H1 (cell line): ENCODE results near the gene VWA1. TPM values are rescaled to one million over a fixed set of nuclear protein-coding genes. Genes with fewer than 3 reads are reported as not detected.

Experiments used
- CTCF ChIA-PET: fragments of 300-600 bp; sonication (Branson Sonifier 250); formaldehyde crosslinking; loops from one replicate; lab custom pipeline; 2021; ENCODE audit not compliant: partially characterized antibody; lab: Charles Lee
- POLR2A ChIA-PET: fragments of 300-600 bp; sonication (Branson Sonifier 250); formaldehyde crosslinking; loops from one replicate; lab custom pipeline; 2021; ENCODE audit warnings: inconsistent platforms; ENCODE audit not compliant: partially characterized antibody; lab: Charles Lee
- DNase-seq, 2 experiments: peaks; one replicate each; pipeline versions ENCODE4 v3.0.0 to v3.0.0-alpha.2; 2010 to 2022; ENCODE audit warnings: low spot score in 2 of 2, low read depth in 1 of 2, mixed read lengths in 1 of 2
- FAIRE-seq: peaks from 2 replicates; lab custom pipeline; 2011; peaks lifted over from hg19 to GRCh38; lab: Jason Lieb, UNC
- H2AFZ ChIP-seq: 2 replicates; pipeline ENCODE4 v1.8.1; 2012; ENCODE audit warnings: low read length, inconsistent platforms
- H2AK5ac ChIP-seq: 2 replicates; pipeline ENCODE4 v1.6.1; 2013; ENCODE audit warnings: low read depth, low read length
- H2BK120ac ChIP-seq: replicated peaks from 2 replicates; pipeline ENCODE3; 2013; ENCODE audit warnings: low read depth, low read length, inconsistent platforms
- H2BK12ac ChIP-seq: 2 replicates; pipeline ENCODE4 v1.6.1; 2013; ENCODE audit warnings: low read depth, low read length
- H2BK15ac ChIP-seq: 2 replicates; pipeline ENCODE4 v1.6.1; 2013; ENCODE audit warnings: low read length
- H2BK20ac ChIP-seq: 2 replicates; pipeline ENCODE4 v1.6.1; 2013; ENCODE audit warnings: low read length
- H2BK5ac ChIP-seq: 2 replicates; pipeline ENCODE4 v1.6.1; 2013; ENCODE audit warnings: low read depth, low read length
- H3K14ac ChIP-seq: 2 replicates; pipeline ENCODE4 v1.6.1; 2013; ENCODE audit warnings: inconsistent platforms; ENCODE audit not compliant: insufficient read length
- H3K18ac ChIP-seq: 2 replicates; pipeline ENCODE4 v1.6.1; 2013; ENCODE audit warnings: low read length; ENCODE audit errors: extremely low read depth
- H3K23ac ChIP-seq: 2 replicates; pipeline ENCODE4 v1.6.1; 2013; ENCODE audit warnings: inconsistent platforms; ENCODE audit not compliant: insufficient read length
- H3K23me2 ChIP-seq: 2 replicates; pipeline ENCODE4 v1.6.1; 2013; ENCODE audit warnings: low read depth, low read length
- H3K27ac ChIP-seq: 2 replicates; pipeline ENCODE4 v1.6.1; 2011; ENCODE audit warnings: low read depth, low read length, inconsistent platforms
- H3K27me3 ChIP-seq, 4 experiments: replicated peaks in 1 of 4; 1 replicate in 1 of 4; 2 replicates in 3 of 4; pipeline versions ENCODE4 v1.6.1 to v1.8.1; 2011 to 2013; ENCODE audit warnings: low read length in 3 of 4, mild to moderate bottlenecking in 3 of 4, inconsistent platforms in 2 of 4, mixed read lengths in 2 of 4, moderate library complexity in 1 of 4; ENCODE audit not compliant: control insufficient read depth in 3 of 4, insufficient read depth in 3 of 4; ENCODE audit errors: extremely low read depth in 1 of 4
- H3K36me3 ChIP-seq, 4 experiments: 2 replicates each; pipeline versions ENCODE4 v1.6.1 to v1.8.1; 2011 to 2013; ENCODE audit warnings: mild to moderate bottlenecking in 4 of 4, low read length in 3 of 4, moderate library complexity in 2 of 4, control low read depth in 1 of 4, inconsistent platforms in 1 of 4; ENCODE audit not compliant: insufficient read depth in 4 of 4, control insufficient read depth in 2 of 4
- H3K4ac ChIP-seq: replicated peaks from 2 replicates; pipeline ENCODE3; 2013; ENCODE audit warnings: low read length, low read depth, mixed read lengths, inconsistent platforms; ENCODE audit not compliant: insufficient read length
- H3K4me1 ChIP-seq, 4 experiments: replicated peaks in 1 of 4; 1 replicate in 1 of 4; 2 replicates in 3 of 4; pipeline versions ENCODE4 v1.6.1 to v1.8.1; 2011 to 2013; ENCODE audit warnings: low read length in 3 of 4, inconsistent platforms in 2 of 4, mixed read lengths in 1 of 4; ENCODE audit not compliant: insufficient read depth in 4 of 4, control insufficient read depth in 3 of 4
- H3K4me2 ChIP-seq, 2 experiments: 2 replicates each; pipeline versions ENCODE4 v1.6.1 to v1.8.1; 2011 to 2013; ENCODE audit warnings: low read depth in 2 of 2, low read length in 2 of 2, control low read depth in 1 of 2, inconsistent platforms in 1 of 2, mild to moderate bottlenecking in 1 of 2; ENCODE audit not compliant: insufficient read depth in 1 of 2
- H3K4me3 ChIP-seq, 4 experiments: fragments of 200-600, 300-600 bp in 1 of 4; sonication (generic), shearing (Covaris generic), sonication (Bioruptor Twin) in 1 of 4; 2 replicates each; pipeline versions ENCODE4 v1.5.1 to v1.8.1; 2011 to 2016; ENCODE audit warnings: low read length in 4 of 4, low read depth in 3 of 4, control low read depth in 2 of 4, inconsistent platforms in 2 of 4, mild to moderate bottlenecking in 2 of 4, mixed read lengths in 1 of 4, moderate library complexity in 1 of 4; ENCODE audit not compliant: insufficient read depth in 2 of 4; ENCODE audit errors: extremely low read depth in 1 of 4
- H3K56ac ChIP-seq: replicated peaks from 2 replicates; pipeline ENCODE3; 2013; ENCODE audit warnings: low read depth, mild to moderate bottlenecking, mixed read lengths, low read length, inconsistent platforms; ENCODE audit not compliant: insufficient read length
- H3K79me1 ChIP-seq: 2 replicates; pipeline ENCODE4 v1.6.1; 2013; ENCODE audit warnings: low read depth, low read length, control low read depth
- H3K79me2 ChIP-seq, 2 experiments: 2 replicates each; pipeline versions ENCODE4 v1.6.1 to v1.8.1; 2012 to 2013; ENCODE audit warnings: low read length in 2 of 2, mild to moderate bottlenecking in 2 of 2, inconsistent platforms in 1 of 2; ENCODE audit not compliant: insufficient read depth in 2 of 2, control insufficient read depth in 1 of 2
- H3K9ac ChIP-seq, 4 experiments: replicated peaks in 1 of 4; 1 replicate in 1 of 4; 2 replicates in 3 of 4; pipeline versions ENCODE4 v1.6.1 to v1.8.1; 2011 to 2013; ENCODE audit warnings: low read depth in 3 of 4, low read length in 3 of 4, control low read depth in 2 of 4, mild to moderate bottlenecking in 2 of 4, moderate library complexity in 2 of 4, inconsistent platforms in 1 of 4; ENCODE audit errors: extremely low read depth in 1 of 4
- H3K9me3 ChIP-seq, 2 experiments: 2 replicates each; pipeline versions ENCODE4 v1.6.1 to v1.8.1; 2012 to 2013; ENCODE audit warnings: mild to moderate bottlenecking in 2 of 2, moderate library complexity in 2 of 2, control low read depth in 1 of 2, inconsistent platforms in 1 of 2, low read depth in 1 of 2, low read length in 1 of 2, mixed read lengths in 1 of 2; ENCODE audit not compliant: insufficient read depth in 2 of 2
- H4K20me1 ChIP-seq, 2 experiments: replicated peaks in 1 of 2; 2 replicates each; pipeline versions ENCODE3 to v1.8.1; 2011 to 2013; ENCODE audit warnings: inconsistent platforms in 2 of 2, low read length in 2 of 2, mild to moderate bottlenecking in 1 of 2; ENCODE audit not compliant: insufficient read depth in 2 of 2, control insufficient read depth in 1 of 2
- H4K5ac ChIP-seq: 2 replicates; pipeline ENCODE4 v1.6.1; 2013; ENCODE audit warnings: low read length, low read depth, mixed read lengths, inconsistent platforms; ENCODE audit not compliant: insufficient read length
- H4K8ac ChIP-seq: 2 replicates; pipeline ENCODE4 v1.8.0; 2013; ENCODE audit warnings: mild to moderate bottlenecking, moderate library complexity, low read length, inconsistent platforms; ENCODE audit not compliant: insufficient read depth; ENCODE audit errors: extremely low read depth
- H4K91ac ChIP-seq: replicated peaks from 2 replicates; pipeline ENCODE3; 2013; ENCODE audit warnings: low read length, mixed read lengths, inconsistent platforms; ENCODE audit not compliant: insufficient read length
- BACH1 ChIP-seq: IDR thresholded peaks from 2 replicates; pipeline ENCODE4 v1.6.1; 2012; ENCODE audit warnings: low read length, improper control_type of control experiment
- BRCA1 ChIP-seq: IDR thresholded peaks from 2 replicates; pipeline ENCODE4 v1.6.1; 2012; ENCODE audit warnings: low read depth, low read length, improper control_type of control experiment
- CBX8 ChIP-seq: fragments of 300-800, 300-1000 bp; sonication (generic); IDR thresholded peaks from 2 replicates; pipeline ENCODE4 v1.7.1; 2016; ENCODE audit warnings: low read depth, low read length, borderline replicate concordance
- CHD1 ChIP-seq: IDR thresholded peaks from 2 replicates; pipeline ENCODE4 v1.6.1; 2012; ENCODE audit warnings: low read depth, low read length, improper control_type of control experiment
- CREB1 ChIP-seq: IDR thresholded peaks from 2 replicates; pipeline ENCODE4 v1.6.1; 2012; ENCODE audit warnings: inconsistent platforms
- GABPA ChIP-seq: IDR thresholded peaks from 2 replicates; pipeline ENCODE4 v1.6.1; 2011; ENCODE audit warnings: mild to moderate bottlenecking, low read length, moderate library complexity, borderline replicate concordance; ENCODE audit not compliant: insufficient read depth
- HDAC2 ChIP-seq, 2 experiments: fragments of 300-600 bp in 1 of 2; sonication (generic) in 1 of 2; IDR thresholded peaks; 2 replicates each; pipeline ENCODE4 v1.6.1; 2011 to 2012; ENCODE audit warnings: low read depth in 2 of 2, low read length in 2 of 2, mild to moderate bottlenecking in 2 of 2, moderate library complexity in 2 of 2, borderline replicate concordance in 1 of 2, inconsistent platforms in 1 of 2
- POU5F1 ChIP-seq: IDR thresholded peaks from 2 replicates; pipeline ENCODE4 v1.6.1; 2011; ENCODE audit warnings: low read depth, mild to moderate bottlenecking, low read length, moderate library complexity
- RAD21 ChIP-seq, 2 experiments: IDR thresholded peaks in 1 of 2; conservative IDR thresholded peaks in 1 of 2; 2 replicates each; pipeline ENCODE4 v1.6.1; 2011; ENCODE audit warnings: low read depth in 2 of 2, low read length in 2 of 2, improper control_type of control experiment in 1 of 2, inconsistent platforms in 1 of 2, mild to moderate bottlenecking in 1 of 2, moderate library complexity in 1 of 2
- SIRT6 ChIP-seq: IDR thresholded peaks from one replicate; pipeline ENCODE4 v1.7.1; 2012; ENCODE audit warnings: low read length, inconsistent platforms
- SIX5 ChIP-seq: IDR thresholded peaks from 2 replicates; pipeline ENCODE4 v1.6.1; 2011; ENCODE audit warnings: mild to moderate bottlenecking, low read depth, low read length
- SP2 ChIP-seq: IDR thresholded peaks from 2 replicates; pipeline ENCODE4 v1.6.1; 2012; ENCODE audit warnings: mild to moderate bottlenecking, low read length, inconsistent platforms
- SP4 ChIP-seq: IDR thresholded peaks from 2 replicates; pipeline ENCODE4 v1.6.1; 2012; ENCODE audit warnings: low read length, inconsistent platforms
- TAF7 ChIP-seq: optimal IDR thresholded peaks from 2 replicates; pipeline ENCODE3; 2011; ENCODE audit warnings: low read depth, mild to moderate bottlenecking, inconsistent platforms, low read length, moderate library complexity, borderline replicate concordance
- YY1 ChIP-seq: IDR thresholded peaks from 2 replicates; pipeline ENCODE4 v1.6.1; 2011; ENCODE audit warnings: low read depth, mild to moderate bottlenecking, low read length
- WGBS, 2 experiments: shearing (Covaris generic) in 1 of 2; methylation state at CpG; one replicate each; pipeline versions ENCODE4 v1.1.6 to v1.1.7; 2013 to 2015; ENCODE audit warnings: low lambda C conversion rate in 2 of 2, mixed read lengths in 2 of 2, inconsistent platforms in 1 of 2, low coverage in 1 of 2, missing lambda C conversion rate in 1 of 2; ENCODE audit not compliant: insufficient replicate concordance in 2 of 2, insufficient coverage in 1 of 2, insufficient read length in 1 of 2; ENCODE audit errors: extremely low coverage in 1 of 2, missing lambda C conversion rate in 1 of 2; 5-methylcytosine and 5-hydroxymethylcytosine counted together
- polyA plus RNA-seq, 7 experiments: library from polyadenylated mRNA; depleted of rRNA in 3 of 7; stranded (reverse) in 5 of 7; unstranded in 2 of 7; fragments of >200 nt in 5 of 7; fragments of 200-250 nt in 2 of 7; gene quantifications; 1 replicate in 5 of 7; 2 replicates in 1 of 7; 4 replicates in 1 of 7; pipeline versions ENCODE4 v1.2.1 to v1.2.3, GENCODE V29; 2011 to 2013; ENCODE audit warnings: missing spikeins in 2 of 7, mixed read lengths in 2 of 7
- total RNA-seq: library from RNA; stranded (reverse); fragmentation: NEBNext Ultra II Directional; extraction: Animal tissue kit (Norgen Biotek cat#: 25700); gene quantifications from 2 replicates; pipeline ENCODE4 v1.2.1, GENCODE V29; 2021

The VWA1 gene
- total and polyA plus RNA-seq, 2 of the 8 experiments (the other 6 are each of a cell fraction or from before 2014, with no cell fraction given), result 16.0 to 36.6 TPM

DNA sequence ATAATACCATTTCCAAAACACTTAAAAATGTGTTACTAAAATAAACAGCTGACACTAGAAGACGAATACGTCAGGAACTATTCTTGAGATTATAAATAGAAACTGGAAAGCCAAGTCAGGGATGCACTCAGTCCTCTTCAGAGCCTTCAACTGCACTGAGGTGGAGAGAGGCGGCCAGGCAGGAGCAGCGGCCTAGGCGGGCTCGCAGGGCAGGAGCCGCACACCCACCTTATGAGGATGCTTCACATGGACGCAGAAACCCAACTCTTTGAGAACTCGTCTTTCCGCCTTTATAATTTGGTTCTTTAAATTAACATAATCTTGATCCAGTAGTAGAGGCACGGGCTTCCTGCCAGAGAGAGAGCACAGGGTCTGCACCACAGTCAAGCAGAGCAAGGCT is 40.3 kb upstream of the VWA1 start:
- H3K4me3 ChIP-seq, result no peak overlapping the region
- H3K9me3 ChIP-seq, result no peaks in the 10 kb centered on the region
- H3K79me1 ChIP-seq, result peaks cover 13% of the 10 kb centered on the region
- no peak for DNase-seq
- H2BK20ac ChIP-seq, result no peak overlapping the region
- peaks cover 6 to 17% of the 10 kb centered on the region in 2 experiments for H4K20me1 ChIP-seq
- no peak overlapping the region for H3K56ac ChIP-seq
- no peak overlapping the region for H4K8ac ChIP-seq
- no peak overlapping the region for H3K27ac ChIP-seq
- no peak overlapping the region for H2BK120ac ChIP-seq
- H4K91ac ChIP-seq, result no peak overlapping the region
- H2BK5ac ChIP-seq, result no peak overlapping the region
- no peak overlapping the region for H3K14ac ChIP-seq
- no peak overlapping the region for H3K4me2 ChIP-seq
- H4K5ac ChIP-seq, result no peak overlapping the region
- no peak overlapping the region for H3K9ac ChIP-seq
- H3K23ac ChIP-seq, result no peak overlapping the region
- ChIA-PET POLR2A (interaction anchor here (0.7 to 33.4 kb wide), 7 partner anchors 1 to 284 kb away, joined by 3 to 719 read pairs (median 3); partner anchors contain the start of genes ANKRD65, AURKAIP1, CCNL2 and MRPL20), CTCF (interaction anchor here (0.6 to 2.9 kb wide), 4 partner anchors 9 to 123 kb away, joined by 3 to 7 read pairs (median 4); no protein-coding TSS in a partner anchor)
- H3K18ac ChIP-seq, result no peak overlapping the region
- peaks cover 6 to 42% of the 10 kb centered on the region in 2 experiments; a peak in 3 of 4 replicates for H3K79me2 ChIP-seq
- peaks cover 44 to 72% (median 57%) of the 10 kb centered on the region in 4 experiments for H3K36me3 ChIP-seq
- no peak overlapping the region for H2AK5ac ChIP-seq
- peaks cover 13% of the 10 kb centered on the region for H3K23me2 ChIP-seq
- no peak for FAIRE-seq
- H2AFZ ChIP-seq, result no peak overlapping the region
- H3K4me1 ChIP-seq, result peaks cover 0 to 9% (median 7%) of the 10 kb centered on the region in 4 experiments; a peak in 6 of 7 replicates
- H2BK15ac ChIP-seq, result no peak overlapping the region
- WGBS, 2 experiments, result 98% methylated on average over 11 of the region's 11 CpGs; no CpG with 5 or more reads in 1 of the 2 experiments
- no peak overlapping the region for H3K4ac ChIP-seq
- no peaks in the 10 kb centered on the region for H3K27me3 ChIP-seq
- H2BK12ac ChIP-seq, result no peak overlapping the region
- TF ChIP-seq RAD21 (IDR thresholded peaks at IDR 0.05 in 1 of 2, conservative IDR thresholded peaks at IDR 0.05 in 1 of 2; ENCODE audit: low read depth in 2 of 2, low read length in 2 of 2) (no peak), HDAC2 (IDR thresholded peaks at IDR 0.05; ENCODE audit: borderline replicate concordance in 1 of 2, low read depth in 2 of 2, low read length in 2 of 2) (no peak), BRCA1 (no peak), POU5F1 (no peak), CBX8 (no peak), TAF7 (no peak), SIRT6 (no peak), CHD1 (no peak), BACH1 (no peak), CREB1 (no peak), SP4 (no peak), YY1 (no peak), SP2 (no peak), SIX5 (no peak), GABPA (no peak)
